PFSK-1 (cell line): Measurements from ENCODE around the gene DOCK8.

Source experiments
- FOXP2 ChIP-seq: optimal IDR thresholded peaks from 2 replicates; pipeline ENCODE3; 2011; ENCODE audit warnings: borderline replicate concordance, control low read depth, inconsistent platforms; ENCODE audit not compliant: insufficient read depth; ENCODE audit errors: extremely low read length, extremely low read depth
- POLR2AphosphoS5 ChIP-seq: IDR thresholded peaks from 2 replicates; pipeline ENCODE4 v1.6.1; 2012; ENCODE audit warnings: low read depth, mild to moderate bottlenecking, control low read depth, low read length, moderate library complexity
- TF ChIP-seq, protein P1 (sequence below), 2 experiments: IDR thresholded peaks; 2 replicates each; pipeline versions ENCODE4 v1.6.1 to v1.8.0; 2011 to 2012; ENCODE audit warnings: low read depth in 2 of 2, low read length in 2 of 2, control low read depth in 1 of 2, inconsistent platforms in 1 of 2, mild to moderate bottlenecking in 1 of 2, moderate library complexity in 1 of 2; ENCODE audit not compliant: insufficient read depth in 1 of 2

DNA sequence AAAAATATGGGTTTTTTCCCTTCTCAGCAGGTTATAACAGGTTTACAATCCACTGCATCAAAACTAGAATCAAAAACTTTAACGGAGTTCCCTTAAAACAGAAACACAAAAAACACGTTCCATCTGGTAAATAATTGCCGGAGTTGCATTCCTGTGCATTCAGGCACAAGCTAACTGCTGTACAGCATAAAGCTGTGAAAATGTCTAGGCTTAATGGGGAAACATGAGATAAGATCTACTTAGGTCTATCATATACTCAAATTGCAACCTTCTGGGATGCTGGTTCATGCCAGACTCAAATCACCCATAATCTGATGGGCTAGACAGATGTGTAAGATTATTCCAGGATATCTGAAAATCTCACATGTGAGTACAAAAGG lies 265.3 kb downstream of the DOCK8 start:
- TF ChIP-seq POLR2AphosphoS5 (no peak), FOXP2 (no peak)
- TF ChIP-seq, protein P1, sequence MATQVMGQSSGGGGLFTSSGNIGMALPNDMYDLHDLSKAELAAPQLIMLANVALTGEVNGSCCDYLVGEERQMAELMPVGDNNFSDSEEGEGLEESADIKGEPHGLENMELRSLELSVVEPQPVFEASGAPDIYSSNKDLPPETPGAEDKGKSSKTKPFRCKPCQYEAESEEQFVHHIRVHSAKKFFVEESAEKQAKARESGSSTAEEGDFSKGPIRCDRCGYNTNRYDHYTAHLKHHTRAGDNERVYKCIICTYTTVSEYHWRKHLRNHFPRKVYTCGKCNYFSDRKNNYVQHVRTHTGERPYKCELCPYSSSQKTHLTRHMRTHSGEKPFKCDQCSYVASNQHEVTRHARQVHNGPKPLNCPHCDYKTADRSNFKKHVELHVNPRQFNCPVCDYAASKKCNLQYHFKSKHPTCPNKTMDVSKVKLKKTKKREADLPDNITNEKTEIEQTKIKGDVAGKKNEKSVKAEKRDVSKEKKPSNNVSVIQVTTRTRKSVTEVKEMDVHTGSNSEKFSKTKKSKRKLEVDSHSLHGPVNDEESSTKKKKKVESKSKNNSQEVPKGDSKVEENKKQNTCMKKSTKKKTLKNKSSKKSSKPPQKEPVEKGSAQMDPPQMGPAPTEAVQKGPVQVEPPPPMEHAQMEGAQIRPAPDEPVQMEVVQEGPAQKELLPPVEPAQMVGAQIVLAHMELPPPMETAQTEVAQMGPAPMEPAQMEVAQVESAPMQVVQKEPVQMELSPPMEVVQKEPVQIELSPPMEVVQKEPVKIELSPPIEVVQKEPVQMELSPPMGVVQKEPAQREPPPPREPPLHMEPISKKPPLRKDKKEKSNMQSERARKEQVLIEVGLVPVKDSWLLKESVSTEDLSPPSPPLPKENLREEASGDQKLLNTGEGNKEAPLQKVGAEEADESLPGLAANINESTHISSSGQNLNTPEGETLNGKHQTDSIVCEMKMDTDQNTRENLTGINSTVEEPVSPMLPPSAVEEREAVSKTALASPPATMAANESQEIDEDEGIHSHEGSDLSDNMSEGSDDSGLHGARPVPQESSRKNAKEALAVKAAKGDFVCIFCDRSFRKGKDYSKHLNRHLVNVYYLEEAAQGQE (IDR thresholded peaks at IDR 0.05; ENCODE audit: insufficient read depth in 1 of 2, low read depth in 2 of 2, low read length in 2 of 2) = no peak
